Thyroid gland (tissue), 4 donors: ENCODE results near the gene RGS11. TPM values are rescaled to one million over a fixed set of nuclear protein-coding genes. Genes with fewer than 3 reads are reported as not detected.

Experiments
- DNase-seq, 2 donors: peaks; one replicate each; pipeline ENCODE4 v3.0.0-alpha.2; 2019
- H3K27ac ChIP-seq, 3 donors: fragments of 200-600 bp; sonication (generic); 1 replicate in 2 of 3; 2 replicates in 1 of 3; pipeline ENCODE4 v1.5.1; 2016 to 2019; ENCODE audit warnings: mild to moderate bottlenecking in 1 of 3, moderate library complexity in 1 of 3
- H3K27me3 ChIP-seq: fragments of 200-600 bp; sonication (generic); one replicate; pipeline ENCODE4 v1.5.1; 2019
- H3K36me3 ChIP-seq, 2 donors: fragments of 200-600 bp; sonication (generic); one replicate each; pipeline ENCODE4 v1.5.1; 2016 to 2019
- H3K4me1 ChIP-seq, 2 donors: fragments of 200-600 bp; sonication (generic); one replicate each; pipeline ENCODE4 v1.5.1; 2017 to 2019
- H3K4me3 ChIP-seq, 3 donors: fragments of 200-600 bp; sonication (generic); replicated peaks in 1 of 3; 1 replicate in 2 of 3; 2 replicates in 1 of 3; pipeline ENCODE4 v1.5.1; 2016; ENCODE audit warnings: mild to moderate bottlenecking in 1 of 3
- H3K9me3 ChIP-seq: fragments of 200-600 bp; sonication (generic); one replicate; pipeline ENCODE4 v1.5.1; 2017
- POLR2A ChIP-seq, 2 donors: fragments of 450-650 bp; IDR thresholded peaks; one replicate each; pipeline ENCODE4 v1.6.1; 2017; ENCODE audit warnings: antibody characterized with exemption in 2 of 2, mild to moderate bottlenecking in 2 of 2, moderate library complexity in 1 of 2
- WGBS, 2 donors: methylation state at CpG; one replicate each; pipeline ENCODE4 v1.1.5; 2017; 5-methylcytosine and 5-hydroxymethylcytosine counted together
- intact Hi-C: fragments of 100-400 bp; cut with DNase I; formaldehyde crosslinking; loops from one replicate; pipeline ENCODE4 v1.15.1; 2023
- total RNA-seq, 4 donors: library from RNA; depleted of rRNA; stranded (reverse); fragments of >200 nt; gene quantifications; one replicate each; pipeline ENCODE4 v1.2.3, GENCODE V29; 2016
- TF ChIP-seq, protein P1 (sequence below), 6 experiments: fragments of 200-600 bp in 3 of 6; fragments of 450-650 bp in 3 of 6; sonication (generic) in 3 of 6; IDR thresholded peaks; one replicate each; pipeline ENCODE4 v1.5.1; 2016 to 2019; ENCODE audit warnings: antibody characterized with exemption in 6 of 6, mild to moderate bottlenecking in 2 of 6, inconsistent platforms in 1 of 6, moderate library complexity in 1 of 6

RGS11 gene
- total RNA-seq, 4 donors from 2014 or later = 0.73 to 5.9 (median 3.0) TPM

DNA sequence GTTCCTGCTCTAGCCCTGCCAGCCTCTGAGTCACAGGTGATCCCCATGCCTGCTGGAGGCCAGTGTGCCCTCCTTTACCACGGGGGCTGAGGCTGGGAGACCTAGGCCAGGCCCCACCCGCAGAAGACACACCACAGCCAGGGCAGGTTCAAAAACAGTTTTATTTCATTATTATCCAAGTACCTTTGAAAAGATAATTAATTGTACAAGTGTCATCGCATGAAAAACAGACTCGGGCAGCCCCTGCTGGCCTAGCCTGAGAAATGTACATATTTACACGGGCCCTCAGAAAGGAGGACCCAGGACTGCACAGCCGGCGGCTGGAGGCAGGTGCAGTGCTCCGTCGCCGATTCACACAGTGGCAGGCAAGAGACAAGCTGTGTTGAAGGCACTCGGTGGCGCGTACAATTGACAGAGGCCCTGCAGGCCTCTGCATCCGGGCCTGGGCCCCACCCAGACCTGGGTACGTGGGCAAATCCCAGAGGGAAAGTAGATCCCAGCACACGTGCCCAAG, 11.6 kb upstream of the RGS11 start:
- TF ChIP-seq, protein P1, sequence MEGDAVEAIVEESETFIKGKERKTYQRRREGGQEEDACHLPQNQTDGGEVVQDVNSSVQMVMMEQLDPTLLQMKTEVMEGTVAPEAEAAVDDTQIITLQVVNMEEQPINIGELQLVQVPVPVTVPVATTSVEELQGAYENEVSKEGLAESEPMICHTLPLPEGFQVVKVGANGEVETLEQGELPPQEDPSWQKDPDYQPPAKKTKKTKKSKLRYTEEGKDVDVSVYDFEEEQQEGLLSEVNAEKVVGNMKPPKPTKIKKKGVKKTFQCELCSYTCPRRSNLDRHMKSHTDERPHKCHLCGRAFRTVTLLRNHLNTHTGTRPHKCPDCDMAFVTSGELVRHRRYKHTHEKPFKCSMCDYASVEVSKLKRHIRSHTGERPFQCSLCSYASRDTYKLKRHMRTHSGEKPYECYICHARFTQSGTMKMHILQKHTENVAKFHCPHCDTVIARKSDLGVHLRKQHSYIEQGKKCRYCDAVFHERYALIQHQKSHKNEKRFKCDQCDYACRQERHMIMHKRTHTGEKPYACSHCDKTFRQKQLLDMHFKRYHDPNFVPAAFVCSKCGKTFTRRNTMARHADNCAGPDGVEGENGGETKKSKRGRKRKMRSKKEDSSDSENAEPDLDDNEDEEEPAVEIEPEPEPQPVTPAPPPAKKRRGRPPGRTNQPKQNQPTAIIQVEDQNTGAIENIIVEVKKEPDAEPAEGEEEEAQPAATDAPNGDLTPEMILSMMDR (IDR thresholded peaks at IDR 0.05) = no peak
- no peak for TF ChIP-seq POLR2A (IDR thresholded peaks at IDR 0.05)
- intact Hi-C loops = no loop called here
- H3K9me3 ChIP-seq = no peaks in the 10 kb centered on the region
- H3K4me1 ChIP-seq = no peaks in the 10 kb centered on the region
- H3K4me3 ChIP-seq = no peak overlapping the region
- H3K36me3 ChIP-seq = peaks cover 15 to 30% of the 10 kb centered on the region in 2 donors
- 89 to 91% methylated on average over 13 to 14 of the region's 16 CpGs for WGBS, 2 donors
- no peak overlapping the region for H3K27ac ChIP-seq
- no peaks in the 10 kb centered on the region for H3K27me3 ChIP-seq
- no peak for DNase-seq

DNA sequence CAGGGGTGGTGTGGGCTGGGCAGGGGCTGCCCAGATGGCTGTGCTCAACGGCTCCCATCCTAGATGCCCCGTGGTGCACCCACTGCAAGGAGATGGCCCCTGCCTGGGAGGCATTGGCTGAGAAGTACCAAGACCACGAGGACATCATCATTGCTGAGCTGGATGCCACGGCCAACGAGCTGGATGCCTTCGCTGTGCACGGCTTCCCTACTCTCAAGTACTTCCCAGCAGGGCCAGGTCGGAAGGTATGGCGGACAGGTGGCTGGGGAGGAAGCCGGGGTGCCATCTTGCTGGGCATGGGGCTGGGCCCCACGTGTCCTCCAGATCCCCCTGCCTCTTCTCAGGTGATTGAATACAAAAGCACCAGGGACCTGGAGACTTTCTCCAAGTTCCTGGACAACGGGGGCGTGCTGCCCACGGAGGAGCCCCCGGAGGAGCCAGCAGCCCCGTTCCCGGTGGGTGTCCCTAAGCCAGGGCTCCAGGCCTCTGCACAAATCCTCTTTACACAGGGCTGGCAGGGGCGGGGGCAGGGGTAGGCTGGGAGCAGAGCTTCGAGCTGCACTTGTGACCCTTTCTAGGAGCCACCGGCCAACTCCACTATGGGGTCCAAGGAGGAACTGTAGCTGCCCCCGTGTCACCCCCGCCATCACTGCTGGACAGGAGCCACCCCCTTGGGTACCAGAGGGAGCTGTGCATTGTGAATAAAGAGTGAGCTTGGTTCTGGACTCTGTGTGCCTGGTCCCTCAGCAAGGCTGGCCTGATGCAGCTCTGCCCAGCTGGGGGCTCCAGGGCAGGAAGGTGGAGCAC, 10.9 kb upstream of the RGS11 start:
- no peak overlapping the region for H3K4me3 ChIP-seq
- peaks cover 11 to 23% of the 10 kb centered on the region in 2 donors for H3K36me3 ChIP-seq
- no peaks in the 10 kb centered on the region for H3K9me3 ChIP-seq
- H3K27me3 ChIP-seq = no peaks in the 10 kb centered on the region
- intact Hi-C loops = no loop called here
- no peak for TF ChIP-seq POLR2A (IDR thresholded peaks at IDR 0.05)
- TF ChIP-seq, protein P1 (IDR thresholded peaks at IDR 0.05) = no peak
- 91 to 97% methylated on average over 7 to 21 of the region's 22 CpGs for WGBS, 2 donors
- H3K4me1 ChIP-seq = no peaks in the 10 kb centered on the region
- H3K27ac ChIP-seq = no peak overlapping the region
- DNase-seq = no peak

DNA sequence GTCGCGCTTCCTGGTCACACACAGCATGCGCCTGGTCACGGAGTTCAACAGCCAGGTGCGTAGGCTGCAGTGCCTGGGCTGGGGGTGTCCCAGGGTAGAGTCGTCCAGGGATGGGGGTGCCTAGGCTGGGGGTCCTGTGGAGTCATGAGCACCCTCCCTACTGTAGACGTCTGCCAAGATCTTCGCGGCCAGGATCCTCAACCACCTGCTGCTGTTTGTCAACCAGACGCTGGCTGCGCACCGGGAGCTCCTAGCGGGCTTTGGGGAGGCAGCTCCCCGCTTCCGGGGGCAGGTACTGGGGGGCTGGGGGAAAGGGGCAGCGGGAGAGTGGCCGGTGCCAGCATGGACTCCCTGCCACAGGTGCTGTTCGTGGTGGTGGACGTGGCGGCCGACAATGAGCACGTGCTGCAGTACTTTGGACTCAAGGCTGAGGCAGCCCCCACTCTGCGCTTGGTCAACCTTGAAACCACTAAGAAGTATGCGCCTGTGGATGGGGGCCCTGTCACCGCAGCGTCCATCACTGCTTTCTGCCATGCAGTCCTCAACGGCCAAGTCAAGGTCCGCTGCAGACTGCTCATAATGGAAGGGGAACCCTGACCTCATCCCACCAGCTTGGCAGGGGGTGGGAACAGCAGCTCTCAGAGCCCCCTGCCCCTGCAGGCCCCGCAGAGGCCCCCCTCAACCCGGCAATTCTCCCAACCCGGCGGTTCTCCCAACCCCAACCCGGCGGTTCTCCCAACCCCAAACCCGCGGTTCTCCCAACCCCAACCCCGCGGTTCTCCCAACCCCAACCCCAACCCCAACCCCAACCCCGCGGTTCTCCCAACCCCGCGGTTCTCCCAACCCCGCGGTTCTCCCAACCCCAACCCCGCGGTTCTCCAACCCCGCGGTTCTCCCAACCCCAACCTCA, 9.7 kb upstream of the RGS11 start:
- 92 to 99% methylated on average over 20 to 43 of the region's 48 CpGs for WGBS, 2 donors
- no peak for TF ChIP-seq POLR2A (IDR thresholded peaks at IDR 0.05)
- Histone ChIP-seq H3K9me3 (no peaks in the 10 kb centered on the region), H3K36me3 (peaks cover 8 to 13% of the 10 kb centered on the region in 2 donors), H3K4me3 (no peak overlapping the region), H3K4me1 (peaks cover 6% of the 10 kb centered on the region in 2 donors), H3K27ac (no peak overlapping the region), H3K27me3 (peaks cover 7% of the 10 kb centered on the region)
- intact Hi-C loops = no loop called here
- no peak for DNase-seq

DNA sequence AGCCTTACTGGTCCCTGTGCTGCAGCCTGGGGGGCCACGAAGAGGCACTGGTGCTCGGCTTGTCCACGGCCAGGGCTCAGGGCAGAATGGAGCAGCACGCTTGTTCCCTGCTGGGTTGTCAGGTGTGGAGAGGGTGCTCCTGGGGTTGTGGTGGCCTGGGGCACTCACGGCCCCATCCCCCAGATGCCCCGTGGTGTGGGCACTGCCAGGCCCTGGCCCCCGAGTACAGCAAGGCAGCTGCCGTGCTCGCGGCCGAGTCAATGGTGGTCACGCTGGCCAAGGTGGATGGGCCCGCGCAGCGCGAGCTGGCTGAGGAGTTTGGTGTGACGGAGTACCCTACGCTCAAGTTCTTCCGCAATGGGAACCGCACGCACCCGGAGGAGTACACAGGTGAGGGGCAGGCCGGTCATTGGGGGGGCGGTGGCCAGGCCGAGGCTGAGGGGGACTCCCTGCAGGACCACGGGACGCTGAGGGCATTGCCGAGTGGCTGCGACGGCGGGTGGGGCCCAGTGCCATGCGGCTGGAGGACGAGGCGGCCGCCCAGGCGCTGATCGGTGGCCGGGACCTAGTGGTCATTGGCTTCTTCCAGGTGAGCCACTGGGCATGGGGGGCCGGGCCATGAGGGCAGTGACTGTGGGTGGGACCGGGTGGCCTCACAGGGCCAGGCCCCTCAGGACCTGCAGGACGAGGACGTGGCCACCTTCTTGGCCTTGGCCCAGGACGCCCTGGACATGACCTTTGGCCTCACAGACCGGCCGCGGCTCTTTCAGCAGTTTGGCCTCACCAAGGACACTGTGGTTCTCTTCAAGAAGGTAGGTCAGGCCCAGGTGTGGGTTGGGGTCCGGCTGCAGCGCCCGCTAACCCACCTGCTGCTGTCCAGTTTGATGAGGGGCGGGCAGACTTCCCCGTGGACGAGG, 8.7 kb upstream of the RGS11 start:
- H3K4me3 ChIP-seq = no peak overlapping the region
- DNase-seq = no peak
- WGBS, 2 donors = 93 to 96% methylated on average over 20 to 46 of the region's 52 CpGs

More for the DNA sequence above, 8.7 kb upstream of the RGS11 start:
- intact Hi-C loops = no loop called here
- TF ChIP-seq, protein P1 (IDR thresholded peaks at IDR 0.05) = no peak
- TF ChIP-seq POLR2A (IDR thresholded peaks at IDR 0.05) = no peak
- H3K27ac ChIP-seq = no peak overlapping the region
- H3K9me3 ChIP-seq = no peaks in the 10 kb centered on the region
- peaks cover 8 to 12% of the 10 kb centered on the region in 2 donors for H3K36me3 ChIP-seq
- H3K27me3 ChIP-seq = peaks cover 7% of the 10 kb centered on the region
- peaks cover 6% of the 10 kb centered on the region in 2 donors for H3K4me1 ChIP-seq
